Gastroesophageal sphincter (tissue), 4 donors: ENCODE data around the gene PRXL2B. TPM values are rescaled to one million over a fixed set of nuclear protein-coding genes. Genes with fewer than 3 reads are reported as not detected.

Experiments
- ATAC-seq: fragments of 150-250 bp; one replicate; pipeline ENCODE4 v1.9.1; 2016; ENCODE audit warnings: mild to moderate bottlenecking, moderate library complexity
- H3K27ac ChIP-seq, 4 donors: fragments of 200-600 bp; sonication (generic) in 3 of 4; 1 replicate in 3 of 4; 2 replicates in 1 of 4; pipeline ENCODE4 v1.5.1; 2016 to 2019
- H3K27me3 ChIP-seq: fragments of 200-600 bp; sonication (generic); one replicate; pipeline ENCODE4 v1.5.1; 2019
- H3K36me3 ChIP-seq, 2 donors: fragments of 200-600 bp; sonication (generic); one replicate each; pipeline ENCODE4 v1.5.1; 2019; ENCODE audit warnings: control low read depth in 1 of 2
- H3K4me1 ChIP-seq, 3 donors: fragments of 200-600 bp; sonication (generic); 1 replicate in 2 of 3; 2 replicates in 1 of 3; pipeline ENCODE4 v1.5.1; 2016 to 2019; ENCODE audit warnings: control low read depth in 2 of 3
- H3K4me3 ChIP-seq, 2 donors: fragments of 200-600 bp; sonication (generic); one replicate each; pipeline ENCODE4 v1.5.1; 2019; ENCODE audit warnings: mild to moderate bottlenecking in 1 of 2, moderate library complexity in 1 of 2
- H3K9me3 ChIP-seq, 3 donors: fragments of 200-600 bp; sonication (generic); one replicate each; pipeline ENCODE4 v1.5.1; 2017 to 2019; ENCODE audit warnings: control low read depth in 2 of 3
- CTCF ChIP-seq, 4 experiments: fragments of 200-600 bp in 2 of 4; fragments of 450-650 bp in 2 of 4; sonication (generic) in 1 of 4; IDR thresholded peaks; one replicate each; pipeline ENCODE4 v1.5.1; 2017 to 2019; ENCODE audit warnings: antibody characterized with exemption in 4 of 4, mild to moderate bottlenecking in 2 of 4, moderate library complexity in 2 of 4
- EP300 ChIP-seq: sonication (generic); formaldehyde crosslinking; IDR thresholded peaks from one replicate; pipeline ENCODE4 v1.6.1; 2017; ENCODE audit warnings: antibody characterized with exemption, mild to moderate bottlenecking
- POLR2A ChIP-seq, 2 donors: fragments of 450-650 bp; IDR thresholded peaks; one replicate each; pipeline ENCODE4 v1.6.1; 2017; ENCODE audit warnings: antibody characterized with exemption in 2 of 2, mild to moderate bottlenecking in 2 of 2, moderate library complexity in 1 of 2
- POLR2AphosphoS5 ChIP-seq: sonication (generic); formaldehyde crosslinking; IDR thresholded peaks from one replicate; pipeline ENCODE4 v1.6.1; 2017; ENCODE audit warnings: antibody characterized with exemption
- WGBS, 2 donors: methylation state at CpG; one replicate each; pipeline ENCODE4 v1.1.5; 2018; ENCODE audit warnings: low coverage in 1 of 2; 5-methylcytosine and 5-hydroxymethylcytosine counted together
- total RNA-seq, 4 donors: library from RNA; depleted of rRNA; stranded (reverse); fragments of >200 nt; gene quantifications; one replicate each; pipeline ENCODE4 v1.1.0, GENCODE V29; 2016

PRXL2B gene
- total RNA-seq, 4 donors from 2014 or later = 6.5 to 24.1 (median 14.0) TPM

DNA sequence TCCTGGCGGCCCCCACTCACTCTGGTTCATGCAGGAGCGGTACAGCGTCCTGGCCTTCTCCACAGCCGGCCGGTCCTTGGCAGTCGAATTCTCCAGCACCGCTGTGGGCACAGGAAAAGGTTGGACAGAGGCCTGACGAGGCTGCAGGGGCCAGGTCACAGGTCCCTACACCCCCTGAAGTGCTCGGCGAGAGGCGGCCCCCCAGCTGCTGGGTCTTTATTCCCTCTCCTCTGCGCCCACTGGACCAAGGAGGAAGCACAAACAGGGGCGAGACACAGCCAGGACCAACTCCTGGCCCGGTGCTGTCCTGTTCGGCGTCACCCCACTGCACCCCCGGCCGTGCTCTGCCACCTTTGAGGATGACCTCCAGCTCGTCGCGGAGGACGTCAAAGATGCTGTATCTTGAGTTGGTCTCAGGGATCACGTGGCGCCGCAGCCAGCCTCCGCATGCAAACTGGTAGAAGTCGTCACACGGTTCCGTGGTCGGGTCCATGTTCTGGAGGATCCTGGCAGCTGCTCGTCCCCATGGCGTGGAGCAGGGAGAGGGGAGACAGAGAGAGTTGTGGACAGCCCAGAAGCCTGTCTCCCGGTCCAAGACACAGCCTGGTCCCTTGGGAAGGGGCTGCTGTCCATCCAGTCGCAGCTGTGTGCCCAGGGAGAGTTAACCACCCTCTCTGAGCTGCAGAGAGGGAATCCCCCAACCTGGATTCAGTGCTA, 22.9 kb downstream of the PRXL2B start:
- Histone ChIP-seq H3K27ac (no peak overlapping the region), H3K4me1 (peaks cover 0 to 27% (median 0%) of the 10 kb centered on the region in 3 donors), H3K4me3 (no peak overlapping the region), H3K9me3 (peaks cover 0 to 16% (median 0%) of the 10 kb centered on the region in 3 donors), H3K36me3 (no peaks in the 10 kb centered on the region), H3K27me3 (peaks cover 78% of the 10 kb centered on the region)
- ATAC-seq = no peak
- WGBS, 2 donors = no CpG with 5 or more reads among the region's 34 CpGs
- no peak for TF ChIP-seq EP300

DNA sequence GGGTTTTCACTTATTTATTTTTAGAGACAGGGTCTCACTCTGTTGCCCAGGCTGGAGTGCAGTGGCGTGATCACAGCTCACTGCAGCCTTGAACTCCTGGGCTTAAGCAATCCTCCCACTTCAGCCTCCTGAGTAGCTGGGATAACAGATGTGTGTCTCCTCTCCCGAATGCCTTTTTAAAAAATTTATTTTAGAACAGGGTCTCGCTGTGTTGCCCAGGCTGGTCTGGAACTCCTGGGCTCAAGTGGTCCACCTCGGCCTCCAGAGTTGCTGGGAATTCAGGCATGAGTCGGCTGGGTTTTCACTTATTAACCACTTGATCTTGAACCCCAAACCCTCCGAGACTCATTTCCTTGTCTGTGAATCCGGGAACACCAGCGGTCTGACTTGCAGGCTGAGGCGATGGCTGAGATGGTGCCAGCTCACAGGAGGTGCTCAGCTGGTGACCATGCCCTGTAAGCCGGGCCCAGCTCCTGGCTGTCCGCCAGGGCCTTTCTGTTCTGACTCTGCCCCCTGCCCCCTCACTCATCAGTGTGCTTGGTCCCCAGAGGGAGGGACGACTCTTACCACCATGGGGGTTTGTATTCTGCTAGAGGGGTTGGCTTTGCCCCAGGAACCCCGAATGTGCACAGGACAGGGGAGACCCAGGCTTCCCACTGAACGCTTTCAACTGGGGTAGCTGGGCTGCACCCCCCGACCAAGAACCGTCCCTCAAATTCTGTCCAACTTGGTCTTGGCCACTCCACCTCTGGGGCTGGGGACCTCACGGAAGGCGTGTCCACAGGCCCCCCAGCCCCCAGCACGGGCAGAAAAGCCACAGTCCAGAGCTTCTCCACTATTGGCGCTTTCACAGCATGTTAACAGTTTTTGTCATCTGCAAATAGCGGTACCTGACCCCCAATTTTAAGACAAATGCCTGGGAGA, 23.7 kb downstream of the PRXL2B start:
- TF ChIP-seq POLR2AphosphoS5 = no peak
- TF ChIP-seq CTCF (IDR thresholded peaks at IDR 0.05) = no peak
- no peak for TF ChIP-seq EP300
- no peak for TF ChIP-seq POLR2A (IDR thresholded peaks at IDR 0.05)
- Histone ChIP-seq H3K4me1 (peaks cover 0 to 27% (median 0%) of the 10 kb centered on the region in 3 donors), H3K27me3 (peaks cover 78% of the 10 kb centered on the region), H3K9me3 (peaks cover 0 to 24% (median 0%) of the 10 kb centered on the region in 3 donors), H3K27ac (no peak overlapping the region), H3K36me3 (no peaks in the 10 kb centered on the region), H3K4me3 (no peak overlapping the region)
- WGBS, 2 donors = 60 to 70% methylated on average over 3 to 7 of the region's 21 CpGs
- ATAC-seq = no peak

GRCh38 chr1:2611031-2611501, 24.5 kb downstream of the PRXL2B start:
- WGBS, 2 donors = no CpG with 5 or more reads among the region's 24 CpGs
- peaks cover 70% of the 10 kb centered on the region for H3K27me3 ChIP-seq

GRCh38 chr1:2611621-2612437, 25.3 kb downstream of the PRXL2B start:
- H3K9me3 ChIP-seq = peaks cover 0 to 40% (median 0%) of the 10 kb centered on the region in 3 donors
- H3K36me3 ChIP-seq = no peaks in the 10 kb centered on the region
- 68 to 87% methylated on average over 3 to 7 of the region's 19 CpGs for WGBS, 2 donors
- H3K27ac ChIP-seq = no peak overlapping the region
- peaks cover 0 to 26% (median 0%) of the 10 kb centered on the region in 3 donors for H3K4me1 ChIP-seq
- TF ChIP-seq CTCF (IDR thresholded peaks at IDR 0.05) (no peak), POLR2AphosphoS5 (no peak), EP300 (no peak), POLR2A (IDR thresholded peaks at IDR 0.05) (no peak)
- no peak for ATAC-seq
- no peak overlapping the region for H3K4me3 ChIP-seq
- peaks cover 67% of the 10 kb centered on the region for H3K27me3 ChIP-seq

More at GRCh38 chr1:2611031-2611501, 24.5 kb downstream of the PRXL2B start:
- TF ChIP-seq POLR2AphosphoS5 = no peak
- TF ChIP-seq CTCF (IDR thresholded peaks at IDR 0.05) = no peak
- TF ChIP-seq POLR2A (IDR thresholded peaks at IDR 0.05) = no peak
- no peak for TF ChIP-seq EP300
- H3K9me3 ChIP-seq = peaks cover 0 to 32% (median 0%) of the 10 kb centered on the region in 3 donors
- H3K4me3 ChIP-seq = peak overlapping the region in 1 of 2 donors; percentile 28
- no peaks in the 10 kb centered on the region for H3K36me3 ChIP-seq
- peaks cover 0 to 27% (median 0%) of the 10 kb centered on the region in 3 donors for H3K4me1 ChIP-seq
- ATAC-seq = peak; percentile 29
- no peak overlapping the region for H3K27ac ChIP-seq
